Mammary epithelial cell (primary cell): ENCODE data around the gene LMO7.

Source experiments
- CTCF ChIP-seq, 2 donors: IDR thresholded peaks in 1 of 2; conservative IDR thresholded peaks in 1 of 2; 2 replicates each; pipeline ENCODE4 v1.5.1; 2011 to 2012; ENCODE audit warnings: inconsistent platforms in 2 of 2, low read length in 2 of 2, mild to moderate bottlenecking in 2 of 2, control low read depth in 1 of 2, low read depth in 1 of 2; ENCODE audit not compliant: insufficient read depth in 1 of 2; ENCODE audit errors: extremely low read depth in 1 of 2
- EZH2 ChIP-seq: IDR thresholded peaks from 2 replicates; pipeline ENCODE4 v1.6.1; 2012; ENCODE audit warnings: low read length, inconsistent platforms, borderline replicate concordance

DNA sequence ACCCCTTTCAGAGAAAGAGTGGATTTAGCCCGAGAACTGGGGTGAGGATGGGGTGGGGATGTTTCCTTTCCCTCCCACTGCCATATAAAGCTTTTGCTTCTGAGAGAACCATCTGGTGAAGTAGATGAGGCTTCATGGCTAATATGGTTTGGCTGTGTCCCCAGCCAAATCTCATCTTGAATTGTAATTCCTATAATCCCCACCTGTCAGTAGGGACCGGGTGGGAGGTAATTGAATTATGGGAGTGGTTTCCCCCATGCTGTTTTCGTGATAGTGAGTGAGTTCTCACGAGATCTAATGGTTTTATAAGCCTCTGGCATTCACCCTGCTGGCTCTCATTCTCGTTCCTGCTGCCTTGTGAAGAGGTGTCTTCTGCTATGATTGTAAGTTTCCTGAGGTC is 270.9 kb downstream of the LMO7 start:
- TF ChIP-seq CTCF (conservative IDR thresholded peaks at IDR 0.05 in 1 of 2, IDR thresholded peaks at IDR 0.05 in 1 of 2; ENCODE audit: extremely low read depth in 1 of 2, insufficient read depth in 1 of 2, low read depth in 1 of 2, low read length in 2 of 2) (no peak), EZH2 (no peak)
